K562 (cell line): Measurements from ENCODE around the gene PTAFR. TPM values are rescaled to one million over a fixed set of nuclear protein-coding genes. Genes with fewer than 3 reads are reported as not detected.
A peak's percentile ranks its signal among the peaks of the same experiment; 100 is the strongest.

ENCODE experiments used
- ATAC-seq: fragments of 200-7000 bp; cut with Tn5 transposase; 3 replicates; pipeline ENCODE4 v1.9.1; 2020; ENCODE audit warnings: moderate library complexity
- BruUV-seq: library from RNA; stranded (reverse); fragments of 400-500 nt; replicated peaks from 2 replicates; lab custom pipeline; 2021; lab: Mats Ljungman, UMichigan
- CTCF ChIA-PET: fragments of 300-600 bp; formaldehyde crosslinking; extraction: SDS; loops from one replicate; lab custom pipeline; 2021; ENCODE audit warnings: low intra/inter-chr PET ratio; lab: Yijun Ruan, JAX
- POLR2A ChIA-PET: fragments of 300-600, 350-650 bp; sonication (Branson Sonifier 250); formaldehyde crosslinking; extraction: SDS; loops from one replicate; lab custom pipeline; 2021; ENCODE audit warnings: antibody characterized with exemption, inconsistent platforms; lab: Yijun Ruan, JAX
- DNase-seq, 4 experiments: peaks; one replicate each; pipeline versions ENCODE4 v3.0.0 to v3.0.0-alpha.2; 2011 to 2018; ENCODE audit warnings: low spot score in 3 of 4, mixed read lengths in 3 of 4; ENCODE audit errors: extremely low read depth in 1 of 4
- FAIRE-seq: peaks from 2 replicates; lab custom pipeline; 2011; peaks lifted over from hg19 to GRCh38; lab: Jason Lieb, UNC
- H2AFZ ChIP-seq: 2 replicates; pipeline ENCODE4 v1.6.0; 2011; ENCODE audit warnings: low read depth, low read length, control low read depth, inconsistent platforms
- H3K27ac ChIP-seq: fragments of 200-600 bp; 3 replicates; pipeline ENCODE4 v1.8.0; 2011; ENCODE audit warnings: low read depth, mild to moderate bottlenecking, control low read depth, inconsistent platforms, low read length, moderate library complexity, mixed read lengths; ENCODE audit errors: extremely low read depth
- H3K27me3 ChIP-seq, 2 experiments: fragments of 300-600 bp in 1 of 2; 2 replicates in 1 of 2; 3 replicates in 1 of 2; pipeline versions ENCODE4 v1.6.0 to v1.8.0; 2011; ENCODE audit warnings: inconsistent platforms in 2 of 2, low read length in 2 of 2, mild to moderate bottlenecking in 1 of 2, mixed read lengths in 1 of 2, moderate library complexity in 1 of 2; ENCODE audit not compliant: control insufficient read depth in 2 of 2, insufficient read depth in 2 of 2
- H3K36me3 ChIP-seq: fragments of 300-600 bp; 3 replicates; pipeline ENCODE4 v1.8.0; 2011; ENCODE audit warnings: mild to moderate bottlenecking, low read length, inconsistent platforms; ENCODE audit not compliant: control insufficient read depth, insufficient read depth
- H3K4me1 ChIP-seq, 2 experiments: fragments of 200-600 bp in 1 of 2; replicated peaks in 1 of 2; 2 replicates in 1 of 2; 3 replicates in 1 of 2; pipeline versions ENCODE4 v1.5.1 to v1.8.0; 2011; ENCODE audit warnings: inconsistent platforms in 2 of 2, low read length in 2 of 2, mild to moderate bottlenecking in 1 of 2, mixed read lengths in 1 of 2, moderate library complexity in 1 of 2; ENCODE audit not compliant: control insufficient read depth in 2 of 2, insufficient read depth in 2 of 2
- H3K4me2 ChIP-seq: 2 replicates; pipeline ENCODE4 v1.6.1; 2011; ENCODE audit warnings: low read length, control low read depth, inconsistent platforms, mixed read lengths; ENCODE audit not compliant: insufficient read depth
- H3K4me3 ChIP-seq: fragments of 200-600 bp; sonication (generic), shearing (Covaris generic); 2 replicates; pipeline ENCODE4 v1.5.1; 2016; ENCODE audit warnings: control low read depth, inconsistent platforms
- H3K79me2 ChIP-seq: fragments of 200-600 bp; 3 replicates; pipeline ENCODE4 v1.8.0; 2011; ENCODE audit warnings: low read length, inconsistent platforms; ENCODE audit not compliant: control insufficient read depth, insufficient read depth
- H3K9ac ChIP-seq, 2 experiments: 2 replicates each; pipeline versions ENCODE4 v1.6.0 to v1.6.1; 2011; ENCODE audit warnings: low read depth in 2 of 2, low read length in 2 of 2, control low read depth in 1 of 2, inconsistent platforms in 1 of 2, mild to moderate bottlenecking in 1 of 2, mixed read lengths in 1 of 2; ENCODE audit not compliant: insufficient read depth in 1 of 2
- H3K9me1 ChIP-seq: one replicate; pipeline ENCODE4 v1.6.0; 2011; ENCODE audit warnings: inconsistent platforms, mild to moderate bottlenecking, low read length, moderate library complexity; ENCODE audit not compliant: control insufficient read depth, insufficient read depth
- H3K9me3 ChIP-seq: replicated peaks from 2 replicates; pipeline ENCODE4 v1.5.1; 2011; ENCODE audit warnings: low read depth, low read length, inconsistent platforms; ENCODE audit not compliant: control insufficient read depth, insufficient read depth
- H4K20me1 ChIP-seq: replicated peaks from 2 replicates; pipeline ENCODE4 v1.6.1; 2011; ENCODE audit warnings: low read length, inconsistent platforms, mixed read lengths; ENCODE audit not compliant: control insufficient read depth, insufficient read depth
- CEBPB ChIP-seq: fragments of 450-650 bp; IDR thresholded peaks from 2 replicates; pipeline ENCODE4 v1.6.1; 2016; ENCODE audit warnings: missing genetic modification characterization, missing compliant biosample characterization
- E2F4 ChIP-seq: sonication (generic); formaldehyde crosslinking; IDR thresholded peaks from 2 replicates; pipeline ENCODE4 v1.8.0; 2022; ENCODE audit warnings: mild to moderate bottlenecking, low read depth, missing genetic modification reagents
- EHMT2 ChIP-seq: fragments of 450-650 bp; IDR thresholded peaks from 2 replicates; pipeline ENCODE4 v1.6.1; 2018; ENCODE audit warnings: antibody characterized with exemption
- FOXK2 ChIP-seq, 2 experiments: fragments of 450-650 bp; IDR thresholded peaks in 1 of 2; conservative IDR thresholded peaks in 1 of 2; 2 replicates each; pipeline ENCODE4 v1.6.1; 2016; ENCODE audit warnings: low read depth in 2 of 2, mild to moderate bottlenecking in 1 of 2
- GATA2 ChIP-seq: sonication (generic); formaldehyde crosslinking; IDR thresholded peaks from 2 replicates; pipeline ENCODE4 v1.4.0; 2020; ENCODE audit warnings: mild to moderate bottlenecking, missing genetic modification reagents
- HEY1 ChIP-seq: fragments of 250-450 bp; sonication (Bioruptor Pico); IDR thresholded peaks from 2 replicates; pipeline ENCODE4 v1.5.0; 2020; ENCODE audit warnings: mild to moderate bottlenecking, moderate library complexity, borderline replicate concordance
- HMGXB4 ChIP-seq: sonication (generic); formaldehyde crosslinking; IDR thresholded peaks from 2 replicates; pipeline ENCODE4 v1.8.1; 2023; ENCODE audit warnings: mild to moderate bottlenecking, missing genetic modification reagents
- MEIS2 ChIP-seq: fragments of 450-650 bp; IDR thresholded peaks from 2 replicates; pipeline ENCODE4 v1.6.1; 2014; ENCODE audit warnings: mild to moderate bottlenecking; ENCODE audit not compliant: partially characterized antibody
- SMAD4 ChIP-seq: fragments of 250-450 bp; sonication (Bioruptor Pico); conservative IDR thresholded peaks from 2 replicates; pipeline ENCODE4 v1.8.0; 2021; ENCODE audit warnings: inconsistent platforms, mild to moderate bottlenecking, moderate library complexity
- WGBS: fragments of 100-300 bp; shearing (Covaris generic); methylation state at CpG from one replicate; pipeline ENCODE4 v1.1.6; 2016; ENCODE audit warnings: low coverage, mixed read lengths; ENCODE audit not compliant: insufficient coverage; ENCODE audit errors: missing lambda C conversion rate; 5-methylcytosine and 5-hydroxymethylcytosine counted together
- in situ Hi-C: fragments of 300-500 bp; cut with MboI; formaldehyde crosslinking; loops from 4 replicates; pipeline ENCODE4 v1.15.0; 2018; ENCODE audit warnings: inconsistent platforms, mixed read lengths
- intact Hi-C: fragments of 100-400 bp; cut with micrococcal nuclease; formaldehyde crosslinking; loops from 2 replicates; pipeline ENCODE4 v1.14.2; 2022
- polyA plus RNA-seq, 8 experiments: library from polyadenylated mRNA; depleted of rRNA in 4 of 8; stranded (reverse) in 5 of 8; unstranded in 3 of 8; fragments of >200 nt; fragmentation: Nextera tagmentation in 2 of 8; fragmentation: Illumina TruSeq in 1 of 8; extraction: Ambion mirVana in 2 of 8; extraction: Trizol in 1 of 8; gene quantifications; 2 replicates each; pipeline versions ENCODE4 v1.2.1 to v1.2.3, GENCODE V29; 2011 to 2014; ENCODE audit warnings: inconsistent platforms in 1 of 8, missing spikeins in 1 of 8
- total RNA-seq, 7 experiments: library from RNA; depleted of rRNA in 6 of 7; stranded (reverse); fragments of >200 nt in 6 of 7; fragmentation: Illumina TruSeq in 2 of 7; extraction: Trizol in 2 of 7; gene quantifications; 2 replicates each; pipeline versions ENCODE4 v1.2.1 to v1.2.3, GENCODE V29; 2011 to 2021; ENCODE audit warnings: low replicate concordance in 1 of 7

Gene PTAFR
- total and polyA plus RNA-seq, 9 of the 15 experiments (the other 6 are each of a cell fraction or from before 2014, with no cell fraction given), result 0.15 to 0.55 (median 0.40) TPM; not detected in 1

DNA sequence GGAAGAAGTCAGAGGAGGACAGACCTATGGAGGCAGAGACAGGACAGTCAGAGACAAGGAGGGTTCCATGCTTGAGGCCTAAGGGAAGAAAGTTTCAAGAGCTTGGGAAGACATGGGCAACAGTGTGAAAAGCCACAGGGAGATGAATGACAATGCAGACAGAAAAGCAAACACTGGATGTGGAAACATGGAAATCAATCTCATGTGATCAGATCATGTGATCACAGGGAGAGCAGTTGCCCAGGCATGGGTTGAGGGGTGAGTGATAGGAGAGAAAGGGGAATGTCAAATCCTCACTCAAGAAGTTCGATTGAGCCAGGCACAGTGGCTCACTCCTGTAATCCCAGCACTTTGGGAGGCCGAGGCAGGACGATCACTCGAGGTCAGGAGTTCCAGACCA is 17.2 kb downstream of the PTAFR start (continued):
- TF ChIP-seq FOXK2 (conservative IDR thresholded peaks at IDR 0.05 in 1 of 2, IDR thresholded peaks at IDR 0.05 in 1 of 2; ENCODE audit: low read depth in 2 of 2) (peak in 1 of 2 experiments; percentile 36; a peak in 1 of 4 replicates), EHMT2 (0 out of 2 replicates have a peak, but pooled peaks have one; percentile 19)

- Histone ChIP-seq H3K9ac (no peak overlapping the region; a peak in 1 of 4 replicates), H3K9me3 (no peaks in the 10 kb centered on the region), H3K36me3 (no peaks in the 10 kb centered on the region), H4K20me1 (no peaks in the 10 kb centered on the region), H3K4me2 (no peak overlapping the region), H3K9me1 (no peaks in the 10 kb centered on the region), H3K79me2 (no peaks in the 10 kb centered on the region), H3K27me3 (no peaks in the 10 kb centered on the region), H3K27ac (no peak overlapping the region), H3K4me1 (peaks cover 18 to 20% of the 10 kb centered on the region in 2 experiments), H2AFZ (no peak overlapping the region), H3K4me3 (no peak overlapping the region)
- no TSS peak for BruUV-seq
- in situ Hi-C loops, result no loop called here
- no peak for ATAC-seq
- intact Hi-C loops, result no loop called here
- POLR2A ChIA-PET, result interaction anchor here (1.2 kb wide), 1 partner anchor 202 kb away, joined by 5 read pairs; no protein-coding TSS in a partner anchor
- DNase-seq, result no peak
- FAIRE-seq, result no peak
- TF ChIP-seq HMGXB4 (CRISPR knock-in tag) (no peak), SMAD4 (0 out of 2 replicates have a peak, but pooled peaks have one; percentile 17), MEIS2 (peak; percentile 34), HEY1 (CRISPR knock-in tag) (no peak), GATA2 (CRISPR knock-in tag) (0 out of 2 replicates have a peak, but pooled peaks have one; percentile 34), CEBPB (tag) (peak; percentile 74), E2F4 (CRISPR knock-in tag) (no peak)
- 55% methylated on average over 8 of the region's 8 CpGs for WGBS
- CTCF ChIA-PET, result no interaction called here
These were observed 18.6 kb downstream of the PTAFR start for GRCh38 chr1:28157894-28158293.
